GM21423 (cell line): ENCODE results near the gene PLEKHN1.
A peak's percentile ranks its signal among the peaks of the same experiment; 100 is the strongest.
"Not testable (repeated sequence)": the region's sequence is repeated elsewhere in the genome, so short reads cannot be mapped to it uniquely, and the experiment has no call there.

Source experiments
- ATAC-seq: cut with Tn5 transposase; IDR thresholded peaks from one replicate; pipeline ENCODE4 v1.9.1; 2021; ENCODE audit warnings: mild to moderate bottlenecking, moderate library complexity; ENCODE audit not compliant: unreplicated experiment

PLEKHN1 gene

GRCh38 chr1:991275-991674 is 25.0 kb downstream of the PLEKHN1 start:
- ATAC-seq, result not testable (repeated sequence)

- ATAC-seq, result no peak
Measured at GRCh38 chr1:991895-992294, 25.6 kb downstream of the PLEKHN1 start.

DNA sequence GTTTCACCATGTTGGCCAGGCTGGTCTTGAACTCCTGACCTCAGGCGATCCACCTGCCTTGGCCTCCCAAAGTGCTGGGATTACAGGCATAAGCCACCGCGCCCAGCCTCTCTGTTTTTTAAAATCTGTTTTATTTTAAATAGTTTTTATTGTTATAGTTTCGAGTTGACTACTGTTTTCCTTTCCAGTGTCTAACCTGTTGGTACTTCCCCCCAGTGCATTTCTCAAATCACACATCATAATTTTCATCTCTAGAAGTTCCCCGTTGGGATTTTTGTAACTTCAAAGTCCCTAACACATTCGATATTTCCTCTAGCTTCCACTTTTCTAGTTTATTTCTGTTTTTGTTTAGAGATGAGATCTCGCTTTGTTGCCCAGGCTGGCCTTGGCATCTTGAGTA is 26.1 kb downstream of the PLEKHN1 start:
- no peak for ATAC-seq

GRCh38 chr1:993379-993995 is 27.2 kb downstream of the PLEKHN1 start:
- ATAC-seq, result no peak

DNA sequence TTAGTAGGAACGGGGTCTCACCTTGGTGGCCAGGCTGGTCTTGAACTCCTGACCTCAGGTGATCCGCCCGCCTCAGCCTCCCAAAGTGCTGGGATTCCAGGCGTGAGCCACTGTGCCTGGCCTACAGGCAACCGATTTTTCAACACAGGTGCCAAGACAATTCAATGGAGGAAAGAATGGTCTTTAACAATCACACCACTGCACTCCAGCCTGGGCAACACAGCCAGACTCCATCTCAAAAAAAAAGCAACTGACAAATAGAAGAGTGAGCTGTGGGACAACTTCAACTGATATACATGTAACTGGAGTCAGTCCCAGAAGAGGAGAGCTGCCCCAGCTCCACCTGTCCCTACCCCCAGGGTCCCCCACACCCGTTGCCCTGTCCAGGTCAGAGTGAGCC is 28.3 kb downstream of the PLEKHN1 start:
- not testable (repeated sequence) for ATAC-seq

- ATAC-seq, result no peak
Measured at GRCh38 chr1:995665-996633, 29.7 kb downstream of the PLEKHN1 start.

DNA sequence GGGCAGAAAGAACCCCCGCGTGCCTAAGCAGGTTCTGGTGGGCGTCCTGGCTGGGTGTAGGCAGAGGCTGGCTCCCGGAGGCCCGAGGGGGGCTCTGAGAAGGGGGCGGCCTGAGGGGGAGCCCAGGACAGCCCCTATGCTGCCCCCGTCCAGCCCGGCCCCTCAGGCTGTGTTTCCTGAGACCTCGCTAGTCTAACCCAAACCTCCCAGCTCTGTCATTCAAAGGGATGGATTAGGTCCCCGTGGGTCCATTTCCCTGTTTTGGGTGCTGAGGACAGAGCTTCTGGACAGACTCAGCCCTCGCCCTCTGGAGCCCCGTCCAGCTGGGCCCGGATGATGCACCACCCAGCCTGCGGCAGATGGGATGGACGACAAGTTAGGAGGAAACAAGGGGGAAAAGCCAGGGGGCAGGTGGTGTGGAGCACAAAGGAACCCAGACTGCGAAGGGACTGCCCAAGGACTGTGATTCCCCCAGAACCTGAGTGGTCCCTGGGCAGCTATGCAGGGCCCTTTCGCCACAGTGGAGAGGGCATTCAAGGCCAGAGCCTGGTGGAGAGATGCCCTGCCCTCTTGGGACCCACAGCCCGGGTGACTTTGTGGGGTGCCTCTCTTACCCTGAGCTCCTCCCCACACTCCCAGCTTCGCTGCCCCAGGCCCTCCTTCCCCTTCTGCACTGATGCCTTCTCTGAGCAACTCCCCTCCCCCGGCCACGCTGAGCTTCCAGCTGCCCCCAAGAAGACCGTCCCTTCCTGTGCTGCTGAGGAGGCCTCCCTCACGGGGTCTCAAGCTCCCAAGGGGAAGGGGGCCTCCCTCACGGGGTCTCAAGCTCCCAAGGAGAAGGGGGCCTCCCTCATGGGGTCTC is 30.8 kb downstream of the PLEKHN1 start:
- ATAC-seq, result no peak

DNA sequence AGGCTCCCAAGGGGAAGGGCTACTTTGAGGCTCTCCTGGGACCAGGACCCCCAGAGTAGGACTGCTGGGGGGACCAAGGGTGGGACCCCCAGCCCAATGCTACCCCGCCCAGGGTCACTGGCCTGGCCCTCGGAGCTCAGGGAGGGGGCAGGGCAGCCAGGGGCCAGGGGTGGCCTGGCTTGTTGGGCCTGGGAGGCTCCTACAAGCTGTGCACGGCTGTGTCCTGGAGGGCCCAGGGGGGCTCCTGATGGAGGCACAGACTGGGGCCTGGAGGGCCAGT is 31.4 kb downstream of the PLEKHN1 start:
- ATAC-seq, result no peak

GRCh38 chr1:997993-998744 is 31.9 kb downstream of the PLEKHN1 start:
- no peak for ATAC-seq

DNA sequence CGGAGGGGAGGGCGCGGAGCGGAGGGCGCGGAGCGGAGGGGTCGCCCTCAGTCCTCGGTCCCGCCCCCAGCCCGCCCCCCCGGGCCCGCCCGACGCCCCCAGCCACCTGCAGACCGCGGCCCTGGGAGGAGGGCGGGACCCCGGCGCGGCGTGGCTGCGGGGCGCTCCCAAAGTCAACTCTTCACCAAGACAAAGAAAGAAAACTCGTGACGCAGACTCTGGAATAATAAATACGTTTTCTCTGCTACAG is 32.4 kb downstream of the PLEKHN1 start:
- no peak for ATAC-seq

GRCh38 chr1:998995-999724 is 32.9 kb downstream of the PLEKHN1 start:
- no peak for ATAC-seq

- peak; percentile 42 for ATAC-seq
Measured at GRCh38 chr1:999725-1000356, 33.6 kb downstream of the PLEKHN1 start, which contains the start of gene HES4. TSS of gene HES4 (minus strand) at chr1:1000097. CDS start at chr1:999973, 124 bp downstream.

DNA sequence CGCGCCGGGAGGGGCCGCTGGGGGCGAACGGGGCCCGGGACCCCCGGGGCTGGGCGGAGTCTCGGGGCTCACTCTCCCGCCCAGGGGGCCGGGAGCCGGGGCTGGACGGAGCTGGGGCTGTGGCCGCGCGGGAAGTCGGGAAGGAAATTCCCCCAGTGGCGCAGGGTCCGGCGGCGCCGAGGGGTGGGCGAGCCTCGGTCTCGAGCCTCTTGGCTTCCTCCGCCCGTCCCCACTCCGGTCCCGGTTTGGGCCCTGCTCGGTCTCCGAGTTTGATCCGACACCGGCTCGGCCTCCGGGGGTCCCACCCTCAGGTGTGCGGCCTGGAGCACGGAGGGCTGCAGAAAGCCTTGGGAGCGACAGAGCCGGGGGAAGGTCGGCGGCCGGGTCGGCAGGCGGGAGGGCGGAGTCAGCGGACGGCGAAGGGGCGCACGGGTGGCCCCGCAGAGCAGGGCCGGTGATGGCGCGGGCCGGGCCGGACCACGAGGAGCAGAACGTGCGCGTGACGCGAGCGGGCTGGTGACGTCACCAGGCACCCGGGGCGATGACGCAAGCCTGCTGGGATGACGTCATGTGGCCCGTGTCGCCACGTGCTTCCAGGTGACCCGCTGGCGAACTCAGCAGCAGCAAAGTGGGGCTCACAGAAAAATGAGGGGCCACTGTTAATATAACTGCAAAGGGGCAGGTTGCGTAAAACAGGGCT is 34.2 kb downstream of the PLEKHN1 start:
- ATAC-seq, result peak; percentile 17

DNA sequence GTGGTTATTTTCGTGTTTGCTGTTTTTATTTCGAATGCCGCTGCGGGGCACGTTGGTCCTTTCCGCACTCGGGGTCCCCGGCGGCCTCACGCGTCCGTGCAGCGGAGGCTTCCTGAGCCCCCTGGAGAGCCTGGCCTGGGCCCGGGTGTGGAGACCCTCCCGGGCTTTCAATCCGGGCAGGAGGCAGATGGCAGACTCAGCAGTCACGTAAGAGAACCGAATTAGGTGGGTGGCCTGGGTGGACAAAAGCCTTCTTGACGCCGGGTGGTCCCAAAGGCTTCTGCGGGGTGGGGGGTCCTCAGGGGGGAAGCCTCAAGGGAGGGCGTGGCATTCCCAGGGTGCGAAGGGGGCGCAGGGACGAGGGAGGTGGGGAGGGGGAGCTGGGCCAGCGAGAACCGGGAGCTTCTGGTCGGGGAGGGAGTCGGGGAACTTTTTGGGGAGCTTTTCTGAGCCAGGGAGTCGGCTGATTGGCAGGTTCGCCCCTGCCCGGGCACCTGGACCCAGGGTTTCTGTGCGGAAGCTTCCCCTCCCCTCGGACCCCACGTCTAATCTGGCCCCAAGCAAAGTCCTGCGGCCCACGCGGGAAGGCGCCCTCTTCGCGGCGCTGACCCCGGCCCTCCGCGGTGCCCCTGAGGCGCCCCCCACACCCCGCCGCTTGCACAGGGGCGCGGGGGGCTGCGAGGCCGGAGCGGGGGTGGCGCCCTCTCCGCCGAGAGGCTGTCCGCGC is 34.9 kb downstream of the PLEKHN1 start:
- peak; percentile 3 for ATAC-seq

GRCh38 chr1:1003618-1004419 is 37.5 kb downstream of the PLEKHN1 start:
- no peak for ATAC-seq

GRCh38 chr1:1004420-1004779 is 38.1 kb downstream of the PLEKHN1 start:
- ATAC-seq, result no peak

DNA sequence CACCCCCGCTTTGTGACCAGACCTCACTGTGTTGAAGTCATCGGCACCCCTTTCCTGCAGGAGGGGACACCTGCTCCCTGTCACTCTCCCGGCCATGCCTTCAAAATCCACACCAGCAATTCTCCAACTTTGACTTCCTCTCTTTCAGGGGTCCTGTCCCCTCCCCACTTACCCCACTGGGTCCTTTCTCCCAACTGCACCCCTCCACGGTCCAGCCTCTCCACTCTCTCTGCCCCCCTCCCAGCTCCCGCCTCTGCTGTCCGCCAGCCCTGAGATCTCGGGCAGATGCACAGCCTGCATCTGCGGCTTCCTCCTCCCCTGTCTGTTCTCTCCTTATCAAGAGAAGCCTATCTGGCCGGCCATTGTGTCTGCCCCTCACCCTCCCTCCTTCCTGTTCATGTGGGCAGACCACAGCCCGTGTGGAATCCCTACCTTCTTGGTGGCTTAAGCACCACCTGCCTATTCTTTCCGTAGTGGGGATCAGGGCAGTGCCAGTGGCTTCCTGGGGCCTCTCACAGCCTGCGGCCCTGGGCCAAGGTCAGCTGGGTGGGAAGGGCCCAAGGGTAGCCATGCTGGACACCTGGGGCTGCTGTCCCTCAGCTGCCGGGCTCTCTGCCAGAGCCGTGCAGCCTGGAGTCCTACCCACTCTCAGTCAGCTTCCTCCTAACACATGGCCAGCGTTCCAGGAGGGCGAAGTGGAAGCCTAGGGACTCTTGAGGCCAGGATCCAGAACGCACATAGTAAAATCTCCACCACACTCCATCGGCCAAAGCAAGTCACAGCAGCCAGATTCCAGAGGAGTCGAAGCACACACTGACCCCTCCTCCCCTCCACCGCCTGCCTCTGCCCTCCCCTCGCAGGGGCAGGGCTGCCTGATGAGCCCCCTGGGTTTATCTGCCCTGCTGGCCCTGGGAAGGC is 38.8 kb downstream of the PLEKHN1 start:
- no peak for ATAC-seq
